ENCODE measurements around the gene TMEM121.
A peak's percentile ranks its signal among the peaks of the same experiment; 100 is the strongest.

TMEM121 gene

GRCh38 chr14:105525861-105526775 lies at the start of gene TMEM121:
Gene TMEM121 (plus strand): TSS chr14:105526583. CDS start chr14:105528835, 2,252 bp downstream.
- DNase-seq, result peak in 22 of 51 donors; percentile 17 to 80 (median 40)

- DNase-seq, result no peak
These were observed 49.3 kb upstream of the TMEM121 start for GRCh38 chr14:105476831-105477659.

- peak in 3 of 51 donors; percentile 8 to 37 (median 16) for DNase-seq
These were observed 48.6 kb upstream of the TMEM121 start for GRCh38 chr14:105477660-105478397.

- no peak for DNase-seq
These were observed 47.8 kb upstream of the TMEM121 start for GRCh38 chr14:105478398-105479251.

- DNase-seq, result peak in 1 of 51 donors; percentile 9
These were observed 46.8 kb upstream of the TMEM121 start for GRCh38 chr14:105479431-105480158.

- DNase-seq, result peak in 1 of 51 donors; percentile 19
These were observed 46.1 kb upstream of the TMEM121 start for GRCh38 chr14:105480199-105480746.

GRCh38 chr14:105480807-105481801 lies 45.3 kb upstream of the TMEM121 start:
- peak; percentile 63 to 98 (median 90) for DNase-seq

- DNase-seq, result peak in 48 of 51 donors; percentile 25 to 87 (median 74)
These were observed 44.4 kb upstream of the TMEM121 start for GRCh38 chr14:105481886-105482457.

GRCh38 chr14:105482486-105483110 lies 43.8 kb upstream of the TMEM121 start:
- no peak for DNase-seq

GRCh38 chr14:105483300-105484068 lies 42.9 kb upstream of the TMEM121 start:
- no peak for DNase-seq

GRCh38 chr14:105484069-105484996 lies 42.0 kb upstream of the TMEM121 start:
- DNase-seq, result no peak

GRCh38 chr14:105484997-105485393 lies 41.4 kb upstream of the TMEM121 start:
- DNase-seq, result no peak

- peak in 1 of 51 donors; percentile 29 for DNase-seq
These were observed 40.6 kb upstream of the TMEM121 start for GRCh38 chr14:105485739-105486162.

GRCh38 chr14:105486163-105486973 lies 40.0 kb upstream of the TMEM121 start, which contains the start of gene CRIP1:
Gene CRIP1 (plus strand): TSS chr14:105486886. CDS start chr14:105487260, 374 bp downstream.
- DNase-seq, result no peak
